H4 (cell line): ENCODE data around the gene ZBED6. TPM values are rescaled to one million over a fixed set of nuclear protein-coding genes. Genes with fewer than 3 reads are reported as not detected.

ENCODE experiments used
- DNase-seq: peaks from one replicate; pipeline ENCODE4 v3.0.0-alpha.2; 2015; ENCODE audit warnings: low spot score
- total RNA-seq: library from RNA; depleted of rRNA; stranded (reverse); fragments of >200 nt; shearing (Covaris generic); gene quantifications from 2 replicates; pipeline ENCODE4 v1.2.3, GENCODE V29; 2014; rRNA removed

ZBED6 gene
- total RNA-seq, 1 experiment from 2014 or later = 8.0 TPM

- no peak for DNase-seq
Measured at GRCh38 chr1:203842559-203842876, 47.1 kb downstream of the ZBED6 start.

GRCh38 chr1:203843435-203843834 is 48.0 kb downstream of the ZBED6 start:
- DNase-seq = no peak

Other genes with a start within 250 kb of the ZBED6 start
- gene ATP2B4, start 168.8 kb upstream of the ZBED6 start, total RNA-seq = 11.8 and 17.6 TPM in 2 replicates
- not detected in 2 replicates for gene LAX1, start 30.4 kb upstream of the ZBED6 start, total RNA-seq
- 52.5 and 69.9 TPM in 2 replicates for gene ZC3H11A, start within 50 bp of the ZBED6 start, total RNA-seq
- gene SNRPE, start 66.0 kb downstream of the ZBED6 start, total RNA-seq = 224 and 227 TPM in 2 replicates